GM19193 (cell line): ENCODE measurements around the gene ZNRD2.

Experiments
- POLR2A ChIP-seq: IDR thresholded peaks from 4 replicates; pipeline ENCODE4 v1.6.1; 2011; ENCODE audit not compliant: insufficient read depth, insufficient read length; ENCODE audit errors: extremely low read depth

Gene ZNRD2

GRCh38 chr11:65569973-65570918 is at the start of gene ZNRD2:
ZNRD2 (plus strand) TSS chr11:65570477; CDS start chr11:65570492, 15 bp downstream.
- TF ChIP-seq POLR2A, result peak; percentile 69

- TF ChIP-seq POLR2A, result no peak
These were observed 46.1 kb upstream of the ZNRD2 start for GRCh38 chr11:65524014-65524740.

- TF ChIP-seq POLR2A, result peak; percentile 66
These were observed 45.3 kb upstream of the ZNRD2 start, which contains the start of gene SCYL1 for GRCh38 chr11:65524741-65525545. SCYL1 (plus strand) TSS chr11:65525083; CDS start chr11:65525154, 71 bp downstream.

GRCh38 chr11:65525546-65526480 is 44.5 kb upstream of the ZNRD2 start:
- no peak for TF ChIP-seq POLR2A

GRCh38 chr11:65526744-65527143 is 43.5 kb upstream of the ZNRD2 start:
- no peak for TF ChIP-seq POLR2A

GRCh38 chr11:65528819-65529350 is 41.4 kb upstream of the ZNRD2 start:
- TF ChIP-seq POLR2A, result no peak

GRCh38 chr11:65529475-65530156 is 40.7 kb upstream of the ZNRD2 start:
- TF ChIP-seq POLR2A, result no peak

- TF ChIP-seq POLR2A, result no peak
These were observed 40.1 kb upstream of the ZNRD2 start for GRCh38 chr11:65530157-65530496.

- no peak for TF ChIP-seq POLR2A
These were observed 37.8 kb upstream of the ZNRD2 start for GRCh38 chr11:65532388-65533064.

GRCh38 chr11:65535102-65535501 is 35.2 kb upstream of the ZNRD2 start:
- TF ChIP-seq POLR2A, result no peak

- TF ChIP-seq POLR2A, result no peak
These were observed 33.6 kb upstream of the ZNRD2 start for GRCh38 chr11:65536412-65537295.

- TF ChIP-seq POLR2A, result no peak
These were observed 33.0 kb upstream of the ZNRD2 start for GRCh38 chr11:65537296-65537597.

- no peak for TF ChIP-seq POLR2A
These were observed 32.6 kb upstream of the ZNRD2 start for GRCh38 chr11:65537620-65538231.
